ENCODE results near the gene PPP1R26.
"Not testable (repeated sequence)": the region's sequence is repeated elsewhere in the genome, so short reads cannot be mapped to it uniquely, and the experiment has no call there.

PPP1R26 gene

GRCh38 chr9:135533674-135534073 lies 54.1 kb downstream of the PPP1R26 start:
- Histone ChIP-seq H3K27me3 (ENCODE audit: insufficient read depth, low read length) (no peaks in the 10 kb centered on the region; the same call in 1 of the 2 replicates), H3K79me2 (ENCODE audit: insufficient read depth, low read length) (no peaks in the 10 kb centered on the region), H3K4me3 (ENCODE audit: low read depth, low read length, poor library complexity, severe bottlenecking) (no peak overlapping the region), H3F3A (ENCODE audit: insufficient read depth, low read length) (no peaks in the 10 kb centered on the region), H3K9me2 (ENCODE audit: low read depth, low read length) (no peaks in the 10 kb centered on the region), H3K36me3 (ENCODE audit: insufficient read depth, low read length) (no peaks in the 10 kb centered on the region), H3K4me2 (ENCODE audit: low read length) (no peak overlapping the region), H3K9me3 (ENCODE audit: low read length) (no peaks in the 10 kb centered on the region), H2AFZ (ENCODE audit: low read length) (no peak overlapping the region), H4K20me1 (ENCODE audit: insufficient read depth, low read length) (no peaks in the 10 kb centered on the region), H3K27ac (ENCODE audit: low read depth, low read length, poor library complexity, severe bottlenecking) (no peak overlapping the region), H3K4me1 (ENCODE audit: insufficient read depth, low read length, severe bottlenecking) (no peaks in the 10 kb centered on the region), H3K9ac (ENCODE audit: low read length) (no peak overlapping the region)
- TF ChIP-seq EZH2 (IDR thresholded peaks at IDR 0.05; ENCODE audit: borderline replicate concordance, low read length) (no peak), CTCF (IDR thresholded peaks at IDR 0.05; ENCODE audit: low read length) (no peak)

GRCh38 chr9:135534192-135534711 lies 54.7 kb downstream of the PPP1R26 start:
- not testable (repeated sequence) for H3K9me2 ChIP-seq (ENCODE audit: low read depth, low read length); H3F3A ChIP-seq (ENCODE audit: insufficient read depth, low read length); H3K9me3 ChIP-seq (ENCODE audit: low read length); H3K4me3 ChIP-seq (ENCODE audit: low read depth, low read length, poor library complexity, severe bottlenecking); H3K9ac ChIP-seq (ENCODE audit: low read length); H3K27ac ChIP-seq (ENCODE audit: low read depth, low read length, poor library complexity, severe bottlenecking); H2AFZ ChIP-seq (ENCODE audit: low read length); H3K4me1 ChIP-seq (ENCODE audit: insufficient read depth, low read length, severe bottlenecking); H3K36me3 ChIP-seq (ENCODE audit: insufficient read depth, low read length); H3K27me3 ChIP-seq (ENCODE audit: insufficient read depth, low read length); H4K20me1 ChIP-seq (ENCODE audit: insufficient read depth, low read length); H3K4me2 ChIP-seq (ENCODE audit: low read length); H3K79me2 ChIP-seq (ENCODE audit: insufficient read depth, low read length)

GRCh38 chr9:135534826-135535225 lies 55.2 kb downstream of the PPP1R26 start:
- H3K9ac ChIP-seq (ENCODE audit: low read length); H3K9me2 ChIP-seq (ENCODE audit: low read depth, low read length); H3K4me3 ChIP-seq (ENCODE audit: low read depth, low read length, poor library complexity, severe bottlenecking); H3K79me2 ChIP-seq (ENCODE audit: insufficient read depth, low read length); H3K36me3 ChIP-seq (ENCODE audit: insufficient read depth, low read length); H3K27ac ChIP-seq (ENCODE audit: low read depth, low read length, poor library complexity, severe bottlenecking); H3K4me2 ChIP-seq (ENCODE audit: low read length); H3F3A ChIP-seq (ENCODE audit: insufficient read depth, low read length); H3K27me3 ChIP-seq (ENCODE audit: insufficient read depth, low read length); H3K9me3 ChIP-seq (ENCODE audit: low read length); H2AFZ ChIP-seq (ENCODE audit: low read length); H3K4me1 ChIP-seq (ENCODE audit: insufficient read depth, low read length, severe bottlenecking); H4K20me1 ChIP-seq (ENCODE audit: insufficient read depth, low read length): not testable (repeated sequence)

- H3F3A ChIP-seq (ENCODE audit: insufficient read depth, low read length); H3K9me3 ChIP-seq (ENCODE audit: low read length); H3K4me3 ChIP-seq (ENCODE audit: low read depth, low read length, poor library complexity, severe bottlenecking); H2AFZ ChIP-seq (ENCODE audit: low read length); H3K36me3 ChIP-seq (ENCODE audit: insufficient read depth, low read length); H4K20me1 ChIP-seq (ENCODE audit: insufficient read depth, low read length); H3K79me2 ChIP-seq (ENCODE audit: insufficient read depth, low read length); H3K9me2 ChIP-seq (ENCODE audit: low read depth, low read length); H3K4me2 ChIP-seq (ENCODE audit: low read length); H3K9ac ChIP-seq (ENCODE audit: low read length); H3K27ac ChIP-seq (ENCODE audit: low read depth, low read length, poor library complexity, severe bottlenecking); H3K27me3 ChIP-seq (ENCODE audit: insufficient read depth, low read length); H3K4me1 ChIP-seq (ENCODE audit: insufficient read depth, low read length, severe bottlenecking): not testable (repeated sequence)
These were observed 56.0 kb downstream of the PPP1R26 start for GRCh38 chr9:135535631-135536030.

GRCh38 chr9:135536216-135536615 lies 56.6 kb downstream of the PPP1R26 start:
- no peaks in the 10 kb centered on the region; the same call in 1 of the 2 replicates for H3K27me3 ChIP-seq (ENCODE audit: insufficient read depth, low read length)
- no peaks in the 10 kb centered on the region for H4K20me1 ChIP-seq (ENCODE audit: insufficient read depth, low read length)
- TF ChIP-seq CTCF (IDR thresholded peaks at IDR 0.05; ENCODE audit: low read length) (no peak), EZH2 (IDR thresholded peaks at IDR 0.05; ENCODE audit: borderline replicate concordance, low read length) (no peak)
- H3K4me3 ChIP-seq (ENCODE audit: low read depth, low read length, poor library complexity, severe bottlenecking): no peak overlapping the region
- no peaks in the 10 kb centered on the region for H3K36me3 ChIP-seq (ENCODE audit: insufficient read depth, low read length)
- no peak overlapping the region for H3K4me2 ChIP-seq (ENCODE audit: low read length)
- H3K27ac ChIP-seq (ENCODE audit: low read depth, low read length, poor library complexity, severe bottlenecking): no peak overlapping the region
- H3K9ac ChIP-seq (ENCODE audit: low read length): no peak overlapping the region
- H3F3A ChIP-seq (ENCODE audit: insufficient read depth, low read length): no peaks in the 10 kb centered on the region
- no peaks in the 10 kb centered on the region for H3K4me1 ChIP-seq (ENCODE audit: insufficient read depth, low read length, severe bottlenecking)
- H2AFZ ChIP-seq (ENCODE audit: low read length): no peak overlapping the region
- H3K9me2 ChIP-seq (ENCODE audit: low read depth, low read length): no peaks in the 10 kb centered on the region
- no peaks in the 10 kb centered on the region for H3K79me2 ChIP-seq (ENCODE audit: insufficient read depth, low read length)
- H3K9me3 ChIP-seq (ENCODE audit: low read length): no peaks in the 10 kb centered on the region
